Lower leg skin (tissue), 3 donors: ENCODE results near the gene MRM2.

ENCODE experiments used
- CTCF ChIP-seq, 3 donors: fragments of 450-650 bp; IDR thresholded peaks; one replicate each; pipeline ENCODE4 v1.5.1; 2016; ENCODE audit warnings: antibody characterized with exemption in 3 of 3, mild to moderate bottlenecking in 3 of 3, moderate library complexity in 2 of 3
- POLR2A ChIP-seq, 2 donors: fragments of 450-650 bp; IDR thresholded peaks; one replicate each; pipeline ENCODE4 v1.6.1; 2016 to 2017; ENCODE audit warnings: antibody characterized with exemption in 2 of 2, mild to moderate bottlenecking in 1 of 2, moderate library complexity in 1 of 2

- TF ChIP-seq CTCF (IDR thresholded peaks at IDR 0.05) (no peak), POLR2A (IDR thresholded peaks at IDR 0.05) (no peak)
These were observed 2.5 kb upstream of the MRM2 start for GRCh38 chr7:2244404-2244995.
